Neutrophil (primary cell): ENCODE data around the gene UBE2Q2.

Experiments used
- H3K27ac ChIP-seq: fragments of 200-600 bp; sonication (generic); 2 replicates; pipeline ENCODE4 v1.5.1; 2016; ENCODE audit warnings: mild to moderate bottlenecking, moderate library complexity
- H3K27me3 ChIP-seq: fragments of 200-600 bp; sonication (generic); 2 replicates; pipeline ENCODE4 v1.6.0; 2016; ENCODE audit warnings: mild to moderate bottlenecking
- H3K36me3 ChIP-seq: fragments of 200-600 bp; sonication (generic); 2 replicates; pipeline ENCODE4 v1.5.1; 2017
- H3K4me1 ChIP-seq, 2 experiments: fragments of 200-600 bp in 1 of 2; sonication (generic) in 1 of 2; 1 replicate in 1 of 2; 2 replicates in 1 of 2; pipeline versions ENCODE4 v1.5.1 to v1.6.1; 2013 to 2016; ENCODE audit warnings: low read depth in 1 of 2, low read length in 1 of 2, mild to moderate bottlenecking in 1 of 2, moderate library complexity in 1 of 2; ENCODE audit not compliant: control insufficient read depth in 1 of 2, insufficient read depth in 1 of 2
- H3K4me3 ChIP-seq, 2 experiments: fragments of 200-600 bp in 1 of 2; sonication (generic) in 1 of 2; 1 replicate in 1 of 2; 2 replicates in 1 of 2; pipeline ENCODE4 v1.5.1; 2013 to 2016; ENCODE audit warnings: low read depth in 1 of 2, low read length in 1 of 2, mild to moderate bottlenecking in 1 of 2, moderate library complexity in 1 of 2
- H3K9me3 ChIP-seq: fragments of 200-600 bp; sonication (generic); 2 replicates; pipeline ENCODE4 v1.5.1; 2016
- TF ChIP-seq, protein P1 (sequence below): fragments of 200-600 bp; sonication (generic); IDR thresholded peaks from 2 replicates; pipeline ENCODE4 v1.5.1; 2016; ENCODE audit warnings: antibody characterized with exemption

Gene UBE2Q2

DNA sequence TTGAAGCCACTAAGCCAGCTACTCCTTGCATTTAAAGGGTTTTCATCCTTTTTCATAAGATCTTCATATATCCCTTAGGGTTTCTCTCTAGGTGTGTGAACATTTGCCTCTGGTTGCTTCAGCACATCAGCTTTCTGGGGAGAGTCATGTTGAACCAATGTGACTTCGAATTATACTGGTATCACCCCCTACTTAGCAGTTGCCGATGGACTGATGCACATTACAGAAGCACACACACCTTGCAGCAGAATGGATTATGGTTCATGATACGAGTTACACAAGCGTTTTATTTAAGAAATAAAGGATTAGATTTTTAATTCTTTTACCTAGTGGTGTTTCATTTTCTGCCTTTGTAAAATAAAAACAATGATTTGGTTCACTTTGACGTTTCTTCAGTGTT lies 100.0 kb downstream of the UBE2Q2 start:
- TF ChIP-seq, protein P1, sequence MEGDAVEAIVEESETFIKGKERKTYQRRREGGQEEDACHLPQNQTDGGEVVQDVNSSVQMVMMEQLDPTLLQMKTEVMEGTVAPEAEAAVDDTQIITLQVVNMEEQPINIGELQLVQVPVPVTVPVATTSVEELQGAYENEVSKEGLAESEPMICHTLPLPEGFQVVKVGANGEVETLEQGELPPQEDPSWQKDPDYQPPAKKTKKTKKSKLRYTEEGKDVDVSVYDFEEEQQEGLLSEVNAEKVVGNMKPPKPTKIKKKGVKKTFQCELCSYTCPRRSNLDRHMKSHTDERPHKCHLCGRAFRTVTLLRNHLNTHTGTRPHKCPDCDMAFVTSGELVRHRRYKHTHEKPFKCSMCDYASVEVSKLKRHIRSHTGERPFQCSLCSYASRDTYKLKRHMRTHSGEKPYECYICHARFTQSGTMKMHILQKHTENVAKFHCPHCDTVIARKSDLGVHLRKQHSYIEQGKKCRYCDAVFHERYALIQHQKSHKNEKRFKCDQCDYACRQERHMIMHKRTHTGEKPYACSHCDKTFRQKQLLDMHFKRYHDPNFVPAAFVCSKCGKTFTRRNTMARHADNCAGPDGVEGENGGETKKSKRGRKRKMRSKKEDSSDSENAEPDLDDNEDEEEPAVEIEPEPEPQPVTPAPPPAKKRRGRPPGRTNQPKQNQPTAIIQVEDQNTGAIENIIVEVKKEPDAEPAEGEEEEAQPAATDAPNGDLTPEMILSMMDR = no peak
- Histone ChIP-seq H3K36me3 (no peaks in the 10 kb centered on the region), H3K27ac (no peak overlapping the region), H3K4me1 (no peaks in the 10 kb centered on the region), H3K27me3 (no peaks in the 10 kb centered on the region), H3K9me3 (no peaks in the 10 kb centered on the region), H3K4me3 (no peak overlapping the region)

DNA sequence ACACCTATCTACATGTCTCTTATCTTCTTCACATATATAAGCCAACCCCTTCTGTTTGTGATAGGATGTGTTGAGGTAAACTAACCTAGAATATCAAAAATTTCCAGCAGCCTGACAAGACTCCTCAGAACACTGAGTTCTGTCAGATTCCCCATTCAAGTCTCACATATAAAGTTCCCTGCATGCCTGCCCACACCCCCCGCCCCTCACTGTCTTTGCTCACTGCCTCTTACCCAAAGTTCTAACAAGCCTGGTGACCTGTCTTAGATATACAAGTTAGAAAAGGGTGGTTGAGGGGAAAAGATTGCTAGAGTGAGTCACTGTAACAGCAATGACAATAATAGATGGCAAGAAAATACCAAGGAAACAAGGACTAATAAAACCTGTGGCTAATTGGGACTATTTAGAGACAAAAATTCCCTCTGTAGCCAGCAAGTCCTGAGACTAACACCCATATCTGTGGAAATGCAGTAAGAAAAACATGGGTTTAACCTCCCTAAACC lies 100.5 kb downstream of the UBE2Q2 start:
- no peak overlapping the region for H3K4me3 ChIP-seq
- TF ChIP-seq, protein P1 = no peak
- H3K4me1 ChIP-seq = no peaks in the 10 kb centered on the region
- no peak overlapping the region for H3K27ac ChIP-seq
- no peaks in the 10 kb centered on the region for H3K27me3 ChIP-seq
- H3K36me3 ChIP-seq = no peaks in the 10 kb centered on the region
- no peaks in the 10 kb centered on the region for H3K9me3 ChIP-seq

DNA sequence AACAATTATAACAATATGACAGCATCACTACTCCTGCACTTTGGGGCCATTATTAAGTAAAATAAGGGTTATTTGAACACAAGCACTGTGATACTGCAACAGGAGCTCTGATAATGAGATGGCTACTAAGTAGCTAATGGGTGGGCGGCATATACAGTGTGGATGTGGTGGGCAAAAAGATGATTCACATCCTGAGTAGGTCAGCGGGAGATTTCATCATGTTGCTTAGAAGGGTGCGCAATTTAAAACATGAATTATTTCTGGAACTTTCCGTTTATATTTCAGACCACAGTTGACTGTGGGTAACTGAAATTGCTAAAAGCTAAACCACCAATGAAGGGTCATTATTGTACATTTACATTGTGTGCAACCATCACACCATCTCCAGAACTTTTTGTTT lies 102.7 kb downstream of the UBE2Q2 start:
- TF ChIP-seq, protein P1 = no peak
- H3K27me3 ChIP-seq = no peaks in the 10 kb centered on the region

DNA sequence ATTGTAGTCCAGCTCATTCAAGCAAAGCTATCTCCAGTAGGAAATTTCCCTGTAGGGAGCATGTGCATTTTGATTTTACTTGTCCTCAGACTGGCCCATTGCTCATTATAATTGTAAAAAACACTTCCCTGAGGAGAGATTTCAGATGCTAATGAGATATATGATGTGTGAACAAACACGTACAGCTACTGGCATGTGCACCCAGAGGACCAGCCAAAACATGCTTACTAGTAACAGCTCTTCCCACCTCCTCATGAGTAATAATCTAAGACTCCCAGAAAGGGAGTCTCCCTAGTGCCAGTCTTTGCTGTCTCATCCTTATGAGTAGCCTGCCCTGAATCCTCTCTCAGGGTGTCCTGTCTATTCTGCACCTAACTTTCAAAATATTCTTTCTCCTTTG lies 103.8 kb downstream of the UBE2Q2 start:
- H3K27ac ChIP-seq = no peak overlapping the region
- H3K4me1 ChIP-seq = no peaks in the 10 kb centered on the region
- TF ChIP-seq, protein P1 = no peak
- H3K27me3 ChIP-seq = no peaks in the 10 kb centered on the region
- H3K4me3 ChIP-seq = no peak overlapping the region
- no peaks in the 10 kb centered on the region for H3K9me3 ChIP-seq
- no peaks in the 10 kb centered on the region for H3K36me3 ChIP-seq

More for the DNA sequence above, 102.7 kb downstream of the UBE2Q2 start:
- Histone ChIP-seq H3K4me1 (no peaks in the 10 kb centered on the region), H3K4me3 (no peak overlapping the region), H3K27ac (no peak overlapping the region), H3K36me3 (no peaks in the 10 kb centered on the region), H3K9me3 (no peaks in the 10 kb centered on the region)

DNA sequence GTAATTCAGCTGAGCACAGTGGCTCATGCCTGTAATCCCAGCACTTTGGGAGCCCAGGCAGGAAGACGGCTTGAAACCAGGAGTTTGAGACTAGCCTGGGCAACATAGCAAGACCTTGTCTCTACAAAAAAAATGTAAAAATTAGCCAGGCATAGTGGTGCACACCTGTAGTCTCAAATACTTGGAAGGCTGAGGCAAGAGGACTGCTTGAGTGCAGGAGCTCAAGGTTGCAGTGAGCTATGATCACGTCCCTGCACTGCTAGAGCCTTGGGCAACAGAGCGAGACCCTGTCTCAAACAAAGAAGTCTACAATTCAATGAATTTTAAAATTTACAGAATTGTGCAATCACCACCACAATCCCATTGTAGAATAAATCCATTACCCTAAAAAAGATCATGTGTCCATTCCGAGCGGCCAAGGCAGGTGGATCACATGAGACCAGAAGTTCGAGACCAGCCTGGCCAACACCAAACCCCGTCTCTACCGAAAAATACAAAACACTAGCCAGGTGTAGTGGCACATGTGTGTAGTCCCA lies 105.6 kb downstream of the UBE2Q2 start:
- TF ChIP-seq, protein P1 = no peak
- no peak overlapping the region for H3K4me3 ChIP-seq
- H3K4me1 ChIP-seq = no peaks in the 10 kb centered on the region
- no peaks in the 10 kb centered on the region for H3K36me3 ChIP-seq
- H3K9me3 ChIP-seq = no peaks in the 10 kb centered on the region
- H3K27ac ChIP-seq = no peak overlapping the region
- H3K27me3 ChIP-seq = no peaks in the 10 kb centered on the region
